Eye (tissue), 1 donor: Measurements from ENCODE around the gene HOXD3.

Source experiments
- DNase-seq: peaks from one replicate; pipeline ENCODE4 v3.0.0-alpha.2; 2015

The HOXD3 gene

GRCh38 chr2:176122052-176122682, 34.9 kb upstream of the HOXD3 start:
- peak; percentile 84 for DNase-seq

GRCh38 chr2:176122683-176123410, 34.3 kb upstream of the HOXD3 start, which contains the start of gene HOXD9:
HOXD9 (plus strand) TSS chr2:176122719; CDS start chr2:176122769, 50 bp downstream.
- no peak for DNase-seq

- DNase-seq: no peak
Observed at GRCh38 chr2:176123411-176124109, 33.5 kb upstream of the HOXD3 start.

- no peak for DNase-seq
Observed at GRCh38 chr2:176124110-176124946, 32.8 kb upstream of the HOXD3 start.

- DNase-seq: no peak
Observed at GRCh38 chr2:176124947-176125771, 31.9 kb upstream of the HOXD3 start.

GRCh38 chr2:176125772-176126054, 31.4 kb upstream of the HOXD3 start:
- DNase-seq: no peak

- peak; percentile 93 for DNase-seq
Observed at GRCh38 chr2:176126929-176127773, 30.0 kb upstream of the HOXD3 start.

- no peak for DNase-seq
Observed at GRCh38 chr2:176127774-176128072, 29.4 kb upstream of the HOXD3 start.

- peak; percentile 75 for DNase-seq
Observed at GRCh38 chr2:176128172-176128981, 28.7 kb upstream of the HOXD3 start.

GRCh38 chr2:176128982-176129796, 27.9 kb upstream of the HOXD3 start, which contains the start of gene HOXD8:
HOXD8 (plus strand) TSS chr2:176129705; CDS start chr2:176130367, 662 bp downstream.
- peak; percentile 84 for DNase-seq

GRCh38 chr2:176129813-176130146, 27.3 kb upstream of the HOXD3 start:
- no peak for DNase-seq

GRCh38 chr2:176130147-176130956, 26.8 kb upstream of the HOXD3 start:
- peak; percentile 75 for DNase-seq

GRCh38 chr2:176130957-176131847, 25.9 kb upstream of the HOXD3 start:
- peak; percentile 71 for DNase-seq

- no peak for DNase-seq
Observed at GRCh38 chr2:176131848-176132158, 25.3 kb upstream of the HOXD3 start.

GRCh38 chr2:176132205-176133171, 24.6 kb upstream of the HOXD3 start:
- DNase-seq: peak; percentile 75

GRCh38 chr2:176133389-176133788, 23.7 kb upstream of the HOXD3 start:
- DNase-seq: no peak

GRCh38 chr2:176134035-176134434, 23.1 kb upstream of the HOXD3 start:
- no peak for DNase-seq
